Activated CD4-positive, alpha-beta memory T cell treated with anti-CD3 and anti-CD28 coated beads for 36 hours (primary cell): ENCODE results near the gene ELMO1. TPM values are rescaled to one million over a fixed set of nuclear protein-coding genes. Genes with fewer than 3 reads are reported as not detected.
A peak's percentile ranks its signal among the peaks of the same experiment; 100 is the strongest.

Source experiments
- CTCF ChIA-PET: fragments of 350-600 bp; sonication (Branson Sonifier 250); formaldehyde crosslinking; loops from one replicate; lab custom pipeline; 2021; ENCODE audit warnings: antibody characterized with exemption, inconsistent platforms; lab: Charles Lee
- POLR2A ChIA-PET: fragments of 350-600 bp; sonication (Branson Sonifier 250); formaldehyde crosslinking; loops from one replicate; lab custom pipeline; 2021; ENCODE audit warnings: antibody characterized with exemption; lab: Charles Lee
- DNase-seq: peaks from one replicate; pipeline ENCODE4 v3.0.0-alpha.2; 2020
- H3K27ac Mint-ChIP-seq: one replicate; pipeline ENCODE4 v1.8.0; 2021; ENCODE audit warnings: mixed read lengths
- H3K27me3 Mint-ChIP-seq: one replicate; pipeline ENCODE4 v1.8.0; 2021; ENCODE audit warnings: mixed read lengths
- H3K36me3 Mint-ChIP-seq: one replicate; pipeline ENCODE4 v1.8.0; 2021; ENCODE audit warnings: mixed read lengths
- H3K4me1 Mint-ChIP-seq: one replicate; pipeline ENCODE4 v1.8.0; 2021; ENCODE audit warnings: low read depth, mixed read lengths
- H3K4me3 Mint-ChIP-seq: one replicate; pipeline ENCODE4 v1.8.0; 2021; ENCODE audit warnings: mild to moderate bottlenecking, mixed read lengths
- H3K9me3 Mint-ChIP-seq: one replicate; pipeline ENCODE4 v1.8.0; 2021; ENCODE audit warnings: mixed read lengths
- intact Hi-C: fragments of 100-400 bp; cut with micrococcal nuclease; formaldehyde crosslinking; loops from one replicate; pipeline ENCODE4 v1.15.1; 2023
- total RNA-seq, 2 experiments: library from RNA; stranded (reverse); gene quantifications; one replicate each; pipeline ENCODE4 v1.2.3, GENCODE V29; 2021

ELMO1 gene
- total RNA-seq, 2 experiments from 2014 or later: 88.7 to 93.3 TPM

GRCh38 chr7:37231613-37232012 lies 217.1 kb downstream of the ELMO1 start:
- intact Hi-C loops: loop anchor here (10.0 kb wide), 1 partner anchor 263 kb away; no protein-coding TSS in a partner anchor
- peaks cover 16% of the 10 kb centered on the region for H3K36me3 Mint-ChIP-seq
- no peaks in the 10 kb centered on the region for H3K27me3 Mint-ChIP-seq

GRCh38 chr7:37230221-37230620 lies 218.4 kb downstream of the ELMO1 start:
- H3K36me3 Mint-ChIP-seq: peaks cover 15% of the 10 kb centered on the region
- peaks cover 16% of the 10 kb centered on the region for H3K4me1 Mint-ChIP-seq
- ChIA-PET CTCF (interaction anchor here (1.9 kb wide), 1 partner anchor 265 kb away, joined by 8 read pairs; no protein-coding TSS in a partner anchor), POLR2A (no interaction called here)
- no peak overlapping the region for H3K4me3 Mint-ChIP-seq
- peak; percentile 39 for DNase-seq
- H3K27me3 Mint-ChIP-seq: no peaks in the 10 kb centered on the region
- intact Hi-C loops: loop anchor here (10.0 kb wide), 1 partner anchor 265 kb away; no protein-coding TSS in a partner anchor
- H3K9me3 Mint-ChIP-seq: no peaks in the 10 kb centered on the region
- H3K27ac Mint-ChIP-seq: no peak overlapping the region

More at GRCh38 chr7:37231613-37232012, 217.1 kb downstream of the ELMO1 start:
- H3K4me3 Mint-ChIP-seq: no peak overlapping the region
- H3K27ac Mint-ChIP-seq: no peak overlapping the region
- DNase-seq: no peak
- no peaks in the 10 kb centered on the region for H3K9me3 Mint-ChIP-seq
- ChIA-PET CTCF (interaction anchor here (0.6 to 1.0 kb wide), 2 partner anchors 218 to 1138 kb away, joined by 3 read pairs; no protein-coding TSS in a partner anchor), POLR2A (interaction anchor here (0.7 kb wide), 1 partner anchor 105 kb away, joined by 3 read pairs; no protein-coding TSS in a partner anchor)
- peaks cover 16% of the 10 kb centered on the region for H3K4me1 Mint-ChIP-seq

GRCh38 chr7:37229381-37229780 lies 219.3 kb downstream of the ELMO1 start:
- H3K9me3 Mint-ChIP-seq: no peaks in the 10 kb centered on the region
- peaks cover 14% of the 10 kb centered on the region for H3K4me1 Mint-ChIP-seq
- H3K36me3 Mint-ChIP-seq: peaks cover 19% of the 10 kb centered on the region
- no peak for DNase-seq
- POLR2A ChIA-PET: no interaction called here
- H3K27me3 Mint-ChIP-seq: no peaks in the 10 kb centered on the region
- H3K4me3 Mint-ChIP-seq: no peak overlapping the region
- CTCF ChIA-PET: interaction anchor here (0.8 to 1.9 kb wide), 2 partner anchors 266 to 280 kb away, joined by 5 to 8 read pairs; no protein-coding TSS in a partner anchor
- no peak overlapping the region for H3K27ac Mint-ChIP-seq
- intact Hi-C loops: no loop called here

- intact Hi-C loops: no loop called here
- DNase-seq: no peak
- ChIA-PET POLR2A (no interaction called here), CTCF (interaction anchor here (1.1 kb wide), 1 partner anchor 27 kb away, joined by 3 read pairs; no protein-coding TSS in a partner anchor)
- Mint-ChIP-seq H3K4me1 (peaks cover 5% of the 10 kb centered on the region), H3K36me3 (peaks cover 23% of the 10 kb centered on the region), H3K27ac (no peak overlapping the region), H3K9me3 (no peaks in the 10 kb centered on the region), H3K4me3 (no peak overlapping the region), H3K27me3 (no peaks in the 10 kb centered on the region)
Observed at GRCh38 chr7:37225285-37225969, 223.2 kb downstream of the ELMO1 start.

- H3K4me3 Mint-ChIP-seq: no peak overlapping the region
- no peak for DNase-seq
- H3K36me3 Mint-ChIP-seq: peaks cover 23% of the 10 kb centered on the region
- H3K27me3 Mint-ChIP-seq: no peaks in the 10 kb centered on the region
- no peaks in the 10 kb centered on the region for H3K9me3 Mint-ChIP-seq
- no peak overlapping the region for H3K27ac Mint-ChIP-seq
- intact Hi-C loops: no loop called here
- CTCF ChIA-PET: no interaction called here
- POLR2A ChIA-PET: no interaction called here
- no peaks in the 10 kb centered on the region for H3K4me1 Mint-ChIP-seq
Observed at GRCh38 chr7:37224746-37225145, 223.9 kb downstream of the ELMO1 start.

- H3K4me1 Mint-ChIP-seq: peaks cover 5% of the 10 kb centered on the region
- H3K4me3 Mint-ChIP-seq: no peak overlapping the region
- intact Hi-C loops: no loop called here
- no peak overlapping the region for H3K27ac Mint-ChIP-seq
- H3K27me3 Mint-ChIP-seq: no peaks in the 10 kb centered on the region
- ChIA-PET POLR2A (no interaction called here), CTCF (interaction anchor here (1.2 kb wide), 1 partner anchor 612 kb away, joined by 4 read pairs; no protein-coding TSS in a partner anchor)
- H3K36me3 Mint-ChIP-seq: peaks cover 39% of the 10 kb centered on the region
- H3K9me3 Mint-ChIP-seq: no peaks in the 10 kb centered on the region
- no peak for DNase-seq
Observed at GRCh38 chr7:37220664-37221063, 228.0 kb downstream of the ELMO1 start.

- H3K27ac Mint-ChIP-seq: peak overlapping the region; percentile 62
Observed at GRCh38 chr7:37218956-37219355, 229.7 kb downstream of the ELMO1 start.

GRCh38 chr7:37216923-37217322 lies 231.7 kb downstream of the ELMO1 start:
- no peak for DNase-seq
- Mint-ChIP-seq H3K27me3 (no peaks in the 10 kb centered on the region), H3K4me3 (no peak overlapping the region), H3K9me3 (no peaks in the 10 kb centered on the region), H3K27ac (no peak overlapping the region), H3K36me3 (peaks cover 39% of the 10 kb centered on the region), H3K4me1 (peaks cover 12% of the 10 kb centered on the region)
- CTCF ChIA-PET: interaction anchor here (0.6 kb wide), 1 partner anchor 144 kb away, joined by 3 read pairs; no protein-coding TSS in a partner anchor
- intact Hi-C loops: loop anchor here (5.0 kb wide), 1 partner anchor 230 kb away; the partner anchor contains the start of gene ELMO1
- POLR2A ChIA-PET: no interaction called here

More at GRCh38 chr7:37218956-37219355, 229.7 kb downstream of the ELMO1 start:
- H3K4me1 Mint-ChIP-seq: peaks cover 6% of the 10 kb centered on the region
- DNase-seq: no peak
- POLR2A ChIA-PET: no interaction called here
- H3K27me3 Mint-ChIP-seq: no peaks in the 10 kb centered on the region
- no peak overlapping the region for H3K4me3 Mint-ChIP-seq
- intact Hi-C loops: loop anchor here (5.0 kb wide), 1 partner anchor 228 kb away; the partner anchor contains the start of gene ELMO1
- CTCF ChIA-PET: interaction anchor here (1.1 kb wide), 1 partner anchor 21 kb away, joined by 3 read pairs; no protein-coding TSS in a partner anchor
- H3K36me3 Mint-ChIP-seq: peaks cover 37% of the 10 kb centered on the region
- H3K9me3 Mint-ChIP-seq: no peaks in the 10 kb centered on the region

GRCh38 chr7:37216156-37216852 lies 232.4 kb downstream of the ELMO1 start:
- Mint-ChIP-seq H3K27me3 (no peaks in the 10 kb centered on the region), H3K4me1 (peaks cover 12% of the 10 kb centered on the region), H3K9me3 (no peaks in the 10 kb centered on the region), H3K36me3 (peaks cover 39% of the 10 kb centered on the region), H3K4me3 (no peak overlapping the region), H3K27ac (peak overlapping the region; percentile 31)
- ChIA-PET POLR2A (no interaction called here), CTCF (interaction anchor here (0.6 to 1.3 kb wide), 3 partner anchors 18 to 144 kb away, joined by 3 to 6 read pairs (median 5); no protein-coding TSS in a partner anchor)
- no peak for DNase-seq
- intact Hi-C loops: loop anchor here (5.0 kb wide), 1 partner anchor 231 kb away; the partner anchor contains the start of gene ELMO1

- intact Hi-C loops: loop anchor here (5.0 kb wide), 1 partner anchor 232 kb away; the partner anchor contains the start of gene ELMO1
- Mint-ChIP-seq H3K36me3 (peaks cover 38% of the 10 kb centered on the region), H3K27ac (no peak overlapping the region), H3K27me3 (no peaks in the 10 kb centered on the region), H3K4me3 (no peak overlapping the region), H3K9me3 (no peaks in the 10 kb centered on the region), H3K4me1 (peaks cover 12% of the 10 kb centered on the region)
- POLR2A ChIA-PET: no interaction called here
- no peak for DNase-seq
- CTCF ChIA-PET: interaction anchor here (1.3 kb wide), 2 partner anchors 17 to 138 kb away, joined by 5 to 6 read pairs; no protein-coding TSS in a partner anchor
Observed at GRCh38 chr7:37215290-37215923, 233.3 kb downstream of the ELMO1 start.

GRCh38 chr7:37212556-37212955 lies 236.1 kb downstream of the ELMO1 start:
- no peaks in the 10 kb centered on the region for H3K27me3 Mint-ChIP-seq
- H3K4me3 Mint-ChIP-seq: no peak overlapping the region
- no peaks in the 10 kb centered on the region for H3K9me3 Mint-ChIP-seq
- peaks cover 15% of the 10 kb centered on the region for H3K4me1 Mint-ChIP-seq
- CTCF ChIA-PET: no interaction called here
- POLR2A ChIA-PET: no interaction called here
- no peak for DNase-seq
- no peak overlapping the region for H3K27ac Mint-ChIP-seq
- intact Hi-C loops: no loop called here
- peaks cover 37% of the 10 kb centered on the region for H3K36me3 Mint-ChIP-seq
